H1 (cell line): Measurements from ENCODE around the gene MRPS31.

Experiments
- CREB1 ChIP-seq: IDR thresholded peaks from 2 replicates; pipeline ENCODE4 v1.6.1; 2012; ENCODE audit warnings: inconsistent platforms
- CTCF ChIP-seq, 3 experiments: IDR thresholded peaks; 1 replicate in 2 of 3; 2 replicates in 1 of 3; pipeline versions ENCODE4 v1.5.1 to v1.6.1; 2011; ENCODE audit warnings: low read length in 3 of 3, mild to moderate bottlenecking in 3 of 3, inconsistent platforms in 2 of 3, low read depth in 1 of 3, moderate library complexity in 1 of 3; ENCODE audit not compliant: insufficient read depth in 1 of 3; ENCODE audit errors: control extremely low read depth in 1 of 3
- GABPA ChIP-seq: IDR thresholded peaks from 2 replicates; pipeline ENCODE4 v1.6.1; 2011; ENCODE audit warnings: mild to moderate bottlenecking, low read length, moderate library complexity, borderline replicate concordance; ENCODE audit not compliant: insufficient read depth
- POLR2A ChIP-seq, 2 experiments: IDR thresholded peaks; 1 replicate in 1 of 2; 2 replicates in 1 of 2; pipeline ENCODE4 v1.6.1; 2011; ENCODE audit warnings: low read depth in 2 of 2, low read length in 2 of 2, mild to moderate bottlenecking in 2 of 2; ENCODE audit errors: control extremely low read depth in 1 of 2
- POLR2AphosphoS5 ChIP-seq: IDR thresholded peaks from 2 replicates; pipeline ENCODE4 v1.6.1; 2011; ENCODE audit warnings: low read depth, low read length
- SIRT6 ChIP-seq: IDR thresholded peaks from one replicate; pipeline ENCODE4 v1.7.1; 2012; ENCODE audit warnings: low read length, inconsistent platforms
- SP2 ChIP-seq: IDR thresholded peaks from 2 replicates; pipeline ENCODE4 v1.6.1; 2012; ENCODE audit warnings: mild to moderate bottlenecking, low read length, inconsistent platforms
- TAF1 ChIP-seq: IDR thresholded peaks from 2 replicates; pipeline ENCODE4 v1.6.1; 2011; ENCODE audit warnings: mild to moderate bottlenecking, low read depth, low read length
- YY1 ChIP-seq: IDR thresholded peaks from 2 replicates; pipeline ENCODE4 v1.6.1; 2011; ENCODE audit warnings: low read depth, mild to moderate bottlenecking, low read length

GRCh38 chr13:40776681-40777165 lies 5.7 kb upstream of the MRPS31 start:
- TF ChIP-seq GABPA (no peak), CTCF (IDR thresholded peaks at IDR 0.05; ENCODE audit: control extremely low read depth in 1 of 3, insufficient read depth in 1 of 3, low read depth in 1 of 3, low read length in 3 of 3) (no peak), POLR2AphosphoS5 (no peak), SIRT6 (no peak), POLR2A (IDR thresholded peaks at IDR 0.05; ENCODE audit: control extremely low read depth in 1 of 2, low read depth in 2 of 2, low read length in 2 of 2) (no peak), SP2 (no peak), YY1 (no peak), CREB1 (no peak), TAF1 (no peak)
